B cell (primary cell): ENCODE results near the gene SUSD4. TPM values are rescaled to one million over a fixed set of nuclear protein-coding genes. Genes with fewer than 3 reads are reported as not detected.

Source experiments
- ATAC-seq: fragments of 200-7000 bp; cut with Tn5 transposase; one replicate; pipeline ENCODE4 v1.10.0; 2021; ENCODE audit warnings: low read depth, mild to moderate bottlenecking, moderate number of reproducible peaks, moderate library complexity
- CTCF ChIA-PET: fragments of 350-600 bp; sonication (Branson Sonifier 250); formaldehyde crosslinking; loops from one replicate; lab custom pipeline; 2021; ENCODE audit warnings: antibody characterized with exemption, inconsistent platforms; lab: Charles Lee
- POLR2A ChIA-PET: fragments of 350-600 bp; sonication (Branson Sonifier 250); formaldehyde crosslinking; loops from one replicate; lab custom pipeline; 2021; ENCODE audit warnings: antibody characterized with exemption; lab: Charles Lee
- DNase-seq: peaks from one replicate; pipeline ENCODE4 v3.0.0; 2013
- H2AFZ ChIP-seq: 2 replicates; pipeline ENCODE4 v1.6.1; 2012; ENCODE audit warnings: mild to moderate bottlenecking, low read depth, low read length; ENCODE audit not compliant: insufficient read depth, poor library complexity, severe bottlenecking
- H3K27ac ChIP-seq, 2 donors: 1 replicate in 1 of 2; 2 replicates in 1 of 2; pipeline ENCODE4 v1.5.1; 2012 to 2013; ENCODE audit warnings: low read length in 2 of 2, mild to moderate bottlenecking in 2 of 2, moderate library complexity in 1 of 2
- H3K27me3 ChIP-seq, 4 experiments: fragments of 200-600 bp in 1 of 4; sonication (generic) in 1 of 4; replicated peaks in 1 of 4; 1 replicate in 2 of 4; 2 replicates in 2 of 4; pipeline versions ENCODE4 v1.6.1 to v1.7.0; 2013 to 2016; ENCODE audit warnings: low read length in 3 of 4, mild to moderate bottlenecking in 2 of 4, mixed read lengths in 1 of 4, moderate library complexity in 1 of 4; ENCODE audit not compliant: insufficient read depth in 4 of 4, control insufficient read depth in 3 of 4; ENCODE audit errors: control extremely low read depth in 1 of 4
- H3K36me3 ChIP-seq, 2 experiments: replicated peaks in 1 of 2; 1 replicate in 1 of 2; 2 replicates in 1 of 2; pipeline versions ENCODE4 v1.6.1 to v1.7.1; 2013; ENCODE audit warnings: low read length in 1 of 2; ENCODE audit not compliant: insufficient read depth in 2 of 2, control insufficient read depth in 1 of 2; ENCODE audit errors: control extremely low read depth in 1 of 2, extremely low read depth in 1 of 2
- H3K4me1 ChIP-seq, 2 donors: fragments of 200-600 bp in 1 of 2; sonication (generic) in 1 of 2; 1 replicate in 1 of 2; 2 replicates in 1 of 2; pipeline versions ENCODE4 v1.5.1 to v1.6.1; 2013 to 2017; ENCODE audit warnings: low read length in 2 of 2; ENCODE audit not compliant: control insufficient read depth in 2 of 2, insufficient read depth in 2 of 2
- H3K4me2 ChIP-seq: replicated peaks from 2 replicates; pipeline ENCODE3; 2012; ENCODE audit warnings: mild to moderate bottlenecking, low read depth, low read length; ENCODE audit not compliant: poor library complexity, severe bottlenecking
- H3K4me3 ChIP-seq, 5 experiments: fragments of 200-600 bp in 1 of 5; sonication (generic) in 1 of 5; 1 replicate in 3 of 5; 2 replicates in 2 of 5; pipeline versions ENCODE4 v1.5.1 to v1.7.0; 2011 to 2016; ENCODE audit warnings: low read length in 4 of 5, mild to moderate bottlenecking in 4 of 5, low read depth in 2 of 5, control low read depth in 1 of 5, moderate library complexity in 1 of 5; ENCODE audit not compliant: insufficient read depth in 1 of 5; ENCODE audit errors: control extremely low read depth in 1 of 5, extremely low read depth in 1 of 5
- H3K79me2 ChIP-seq: fragments of 200-600 bp; sonication (generic); one replicate; pipeline ENCODE4 v1.6.0; 2016; ENCODE audit warnings: low read length; ENCODE audit not compliant: control insufficient read depth, insufficient read depth
- H3K9ac ChIP-seq: fragments of 200-600 bp; sonication (generic); 2 replicates; pipeline ENCODE4 v1.6.1; 2017; ENCODE audit warnings: mild to moderate bottlenecking, low read length, moderate library complexity
- H3K9me3 ChIP-seq, 3 donors: one replicate each; pipeline versions ENCODE4 v1.6.1 to v1.7.1; 2013; ENCODE audit warnings: low read length in 2 of 3; ENCODE audit not compliant: control insufficient read depth in 2 of 3, insufficient read depth in 1 of 3; ENCODE audit errors: control extremely low read depth in 1 of 3
- H4K20me1 ChIP-seq: 2 replicates; pipeline ENCODE4 v1.6.0; 2012; ENCODE audit warnings: mild to moderate bottlenecking, low read length; ENCODE audit not compliant: insufficient read depth, control insufficient read depth, poor library complexity, severe bottlenecking
- H3K27ac Mint-ChIP-seq: one replicate; pipeline ENCODE4 v1.8.0; 2021; ENCODE audit warnings: mixed read lengths
- H3K27me3 Mint-ChIP-seq: one replicate; pipeline ENCODE4 v1.8.0; 2021; ENCODE audit warnings: mixed read lengths
- H3K4me1 Mint-ChIP-seq: one replicate; pipeline ENCODE4 v1.8.0; 2021; ENCODE audit warnings: mixed read lengths
- H3K4me3 Mint-ChIP-seq: one replicate; pipeline ENCODE4 v1.8.0; 2021; ENCODE audit warnings: mixed read lengths
- H3K9me3 Mint-ChIP-seq: one replicate; pipeline ENCODE4 v1.8.0; 2022; ENCODE audit warnings: mixed read lengths; ENCODE audit not compliant: insufficient read depth
- CTCF ChIP-seq: fragments of 200-600 bp; IDR thresholded peaks from one replicate; pipeline ENCODE4 v1.8.0; 2022; ENCODE audit warnings: antibody characterized with exemption, mild to moderate bottlenecking
- EZH2 ChIP-seq: IDR thresholded peaks from 2 replicates; pipeline ENCODE4 v1.6.1; 2012; ENCODE audit warnings: borderline replicate concordance, low read depth, mild to moderate bottlenecking, moderate library complexity, low read length; ENCODE audit not compliant: insufficient read depth, poor library complexity, severe bottlenecking
- WGBS: methylation state at CpG from one replicate; pipeline ENCODE4 v1.1.5; 2013; ENCODE audit warnings: missing lambda C conversion rate; ENCODE audit not compliant: insufficient coverage; 5-methylcytosine and 5-hydroxymethylcytosine counted together
- intact Hi-C: fragments of 100-400 bp; cut with micrococcal nuclease; formaldehyde crosslinking; loops from one replicate; pipeline ENCODE4 v1.10.0; 2022
- polyA plus RNA-seq: library from polyadenylated mRNA; depleted of rRNA; stranded (reverse); fragments of >200 nt; gene quantifications from 2 replicates; pipeline ENCODE4 v1.2.3, GENCODE V29; 2012
- total RNA-seq, 2 donors: library from RNA; stranded (reverse); fragments of 120-200 nt in 1 of 2; gene quantifications; 1 replicate in 1 of 2; 2 replicates in 1 of 2; pipeline versions ENCODE4 v1.2.3 to v1.2.4, GENCODE V29; 2013 to 2022

Gene SUSD4
- total and polyA plus RNA-seq, 2 donors (not counting 1 experiment from before 2014, with no cell fraction given) = 0.13 TPM; not detected in 1

GRCh38 chr1:223250632-223251015 lies 113.4 kb downstream of the SUSD4 start:
- Histone ChIP-seq H3K9ac (no peak overlapping the region), H3K27ac (no peak overlapping the region), H3K36me3 (no peaks in the 10 kb centered on the region), H3K4me1 (no peaks in the 10 kb centered on the region), H3K27me3 (peaks cover 0 to 2% (median 0%) of the 10 kb centered on the region in 4 experiments), H2AFZ (no peak overlapping the region), H3K9me3 (no peaks in the 10 kb centered on the region), H3K4me3 (no peak overlapping the region), H3K4me2 (no peak overlapping the region), H4K20me1 (no peaks in the 10 kb centered on the region), H3K79me2 (no peaks in the 10 kb centered on the region)
- DNase-seq = no peak
- intact Hi-C loops = no loop called here
- CTCF ChIA-PET = no interaction called here
- 96% methylated on average over 5 of the region's 6 CpGs for WGBS
- Mint-ChIP-seq H3K27ac (no peak overlapping the region), H3K4me1 (no peaks in the 10 kb centered on the region), H3K4me3 (no peak overlapping the region), H3K27me3 (peaks cover 17% of the 10 kb centered on the region), H3K9me3 (peaks cover 3% of the 10 kb centered on the region)
- TF ChIP-seq EZH2 (no peak), CTCF (no peak)
- no peak for ATAC-seq
- POLR2A ChIA-PET = no interaction called here

- intact Hi-C loops = no loop called here
- no peaks in the 10 kb centered on the region for H3K36me3 ChIP-seq
- H3K4me1 Mint-ChIP-seq = no peaks in the 10 kb centered on the region
- 83% methylated on average over 1 of the region's 3 CpGs for WGBS
- no peak overlapping the region for H3K4me3 Mint-ChIP-seq
- no peak overlapping the region for H3K4me2 ChIP-seq
- no peak overlapping the region for H3K27ac Mint-ChIP-seq
- no peak overlapping the region for H3K27ac ChIP-seq
- ATAC-seq = no peak
- peaks cover 23% of the 10 kb centered on the region for H3K27me3 Mint-ChIP-seq
- TF ChIP-seq CTCF = no peak
- TF ChIP-seq EZH2 = no peak
- H4K20me1 ChIP-seq = no peaks in the 10 kb centered on the region
- ChIA-PET CTCF (no interaction called here), POLR2A (no interaction called here)
- H3K9ac ChIP-seq = no peak overlapping the region
- peaks cover 3% of the 10 kb centered on the region for H3K9me3 Mint-ChIP-seq
- no peak overlapping the region for H2AFZ ChIP-seq
- no peaks in the 10 kb centered on the region for H3K9me3 ChIP-seq
- no peak for DNase-seq
- H3K79me2 ChIP-seq = no peaks in the 10 kb centered on the region
- no peak overlapping the region for H3K4me3 ChIP-seq
- H3K27me3 ChIP-seq = no peaks in the 10 kb centered on the region
- no peaks in the 10 kb centered on the region for H3K4me1 ChIP-seq
Measured at GRCh38 chr1:223249854-223250631, 113.9 kb downstream of the SUSD4 start.
